Neural crest cell (in vitro differentiated cells): Measurements from ENCODE around the gene PSD4. TPM values are rescaled to one million over a fixed set of nuclear protein-coding genes. Genes with fewer than 3 reads are reported as not detected.

ENCODE experiments used
- DNase-seq: peaks from one replicate; pipeline ENCODE4 v3.0.0; 2021; ENCODE audit warnings: low read depth, mixed read lengths, low spot score
- H3K27ac Mint-ChIP-seq: one replicate; pipeline ENCODE4 v1.8.0; 2021; ENCODE audit warnings: mild to moderate bottlenecking, mixed read lengths; ENCODE audit not compliant: unreplicated experiment
- H3K27me3 Mint-ChIP-seq: 2 replicates; pipeline ENCODE4 v1.8.0; 2021; ENCODE audit warnings: low read depth, mild to moderate bottlenecking, mixed read lengths
- H3K36me3 Mint-ChIP-seq: 2 replicates; pipeline ENCODE4 v1.8.0; 2021; ENCODE audit warnings: low read depth, mild to moderate bottlenecking, mixed read lengths
- H3K4me1 Mint-ChIP-seq: 2 replicates; pipeline ENCODE4 v1.8.0; 2021; ENCODE audit warnings: mixed read lengths
- H3K4me3 Mint-ChIP-seq: one replicate; pipeline ENCODE4 v1.8.0; 2021; ENCODE audit warnings: mild to moderate bottlenecking, mixed read lengths
- H3K9me3 Mint-ChIP-seq: 2 replicates; pipeline ENCODE4 v1.8.0; 2021; ENCODE audit warnings: mixed read lengths
- total RNA-seq: library from RNA; stranded (reverse); gene quantifications from 2 replicates; pipeline ENCODE4 v1.2.1, GENCODE V29; 2021
- TF ChIP-seq, protein P1 (sequence below): fragments of 200-600 bp; sonication (generic); conservative IDR thresholded peaks from 2 replicates; pipeline ENCODE4 v1.5.0; 2021; ENCODE audit warnings: antibody characterized with exemption, mild to moderate bottlenecking

The PSD4 gene
- total RNA-seq, 1 donor from 2014 or later = 2.9 TPM

- H3K4me3 Mint-ChIP-seq = peak overlapping the region; percentile 31
- no peak for DNase-seq
- H3K27ac Mint-ChIP-seq = peak overlapping the region; percentile 75
- TF ChIP-seq, protein P1, sequence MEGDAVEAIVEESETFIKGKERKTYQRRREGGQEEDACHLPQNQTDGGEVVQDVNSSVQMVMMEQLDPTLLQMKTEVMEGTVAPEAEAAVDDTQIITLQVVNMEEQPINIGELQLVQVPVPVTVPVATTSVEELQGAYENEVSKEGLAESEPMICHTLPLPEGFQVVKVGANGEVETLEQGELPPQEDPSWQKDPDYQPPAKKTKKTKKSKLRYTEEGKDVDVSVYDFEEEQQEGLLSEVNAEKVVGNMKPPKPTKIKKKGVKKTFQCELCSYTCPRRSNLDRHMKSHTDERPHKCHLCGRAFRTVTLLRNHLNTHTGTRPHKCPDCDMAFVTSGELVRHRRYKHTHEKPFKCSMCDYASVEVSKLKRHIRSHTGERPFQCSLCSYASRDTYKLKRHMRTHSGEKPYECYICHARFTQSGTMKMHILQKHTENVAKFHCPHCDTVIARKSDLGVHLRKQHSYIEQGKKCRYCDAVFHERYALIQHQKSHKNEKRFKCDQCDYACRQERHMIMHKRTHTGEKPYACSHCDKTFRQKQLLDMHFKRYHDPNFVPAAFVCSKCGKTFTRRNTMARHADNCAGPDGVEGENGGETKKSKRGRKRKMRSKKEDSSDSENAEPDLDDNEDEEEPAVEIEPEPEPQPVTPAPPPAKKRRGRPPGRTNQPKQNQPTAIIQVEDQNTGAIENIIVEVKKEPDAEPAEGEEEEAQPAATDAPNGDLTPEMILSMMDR = no peak
- peaks cover 31% of the 10 kb centered on the region for H3K4me1 Mint-ChIP-seq
- no peaks in the 10 kb centered on the region for H3K27me3 Mint-ChIP-seq
- H3K36me3 Mint-ChIP-seq = no peaks in the 10 kb centered on the region
- H3K9me3 Mint-ChIP-seq = no peaks in the 10 kb centered on the region
Observed at GRCh38 chr2:113225263-113226259, 51.8 kb downstream of the PSD4 start.

DNA sequence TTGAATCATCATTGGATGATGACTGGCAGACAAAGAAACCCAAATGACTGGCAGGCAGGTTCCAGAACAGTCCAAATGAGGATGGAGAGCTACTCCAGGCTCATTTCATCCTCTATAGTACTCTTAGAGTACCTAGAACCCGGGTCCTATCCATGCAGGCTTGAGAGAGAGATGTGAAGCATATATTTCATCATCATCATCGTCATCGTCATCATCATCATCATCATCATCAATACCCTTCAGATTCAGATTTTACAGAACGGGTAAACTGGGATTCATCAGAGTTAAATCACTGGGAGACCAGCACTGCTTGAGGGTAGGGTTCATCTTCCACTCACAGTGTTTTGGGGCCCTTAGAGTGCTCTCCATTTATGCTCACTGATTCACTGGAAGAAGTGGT lies 52.7 kb downstream of the PSD4 start:
- Mint-ChIP-seq H3K4me3 (no peak overlapping the region), H3K27me3 (no peaks in the 10 kb centered on the region), H3K36me3 (no peaks in the 10 kb centered on the region), H3K9me3 (no peaks in the 10 kb centered on the region), H3K27ac (peak overlapping the region; percentile 69), H3K4me1 (peaks cover 27% of the 10 kb centered on the region)
- no peak for DNase-seq
- TF ChIP-seq, protein P1 = no peak

DNA sequence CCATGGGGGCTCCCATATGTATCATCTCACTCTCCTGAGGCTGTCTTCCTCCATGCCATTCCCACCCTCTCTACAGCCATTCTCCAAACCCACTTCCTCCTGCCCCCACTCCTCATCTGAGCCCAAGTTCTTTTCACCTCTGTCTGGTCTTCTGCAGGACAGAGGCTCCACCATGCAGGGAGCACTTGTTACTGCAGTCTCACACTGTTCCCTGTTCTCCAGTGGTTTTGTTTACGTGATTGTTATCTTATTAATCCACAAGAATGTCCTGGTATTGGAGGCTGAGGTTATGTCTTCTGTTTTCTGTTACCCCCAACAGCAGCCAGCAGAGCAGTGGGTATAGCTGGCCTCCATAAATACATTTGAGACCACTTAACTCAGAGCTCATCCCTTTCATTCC lies 53.5 kb downstream of the PSD4 start:
- Mint-ChIP-seq H3K27me3 (no peaks in the 10 kb centered on the region), H3K9me3 (no peaks in the 10 kb centered on the region)

DNA sequence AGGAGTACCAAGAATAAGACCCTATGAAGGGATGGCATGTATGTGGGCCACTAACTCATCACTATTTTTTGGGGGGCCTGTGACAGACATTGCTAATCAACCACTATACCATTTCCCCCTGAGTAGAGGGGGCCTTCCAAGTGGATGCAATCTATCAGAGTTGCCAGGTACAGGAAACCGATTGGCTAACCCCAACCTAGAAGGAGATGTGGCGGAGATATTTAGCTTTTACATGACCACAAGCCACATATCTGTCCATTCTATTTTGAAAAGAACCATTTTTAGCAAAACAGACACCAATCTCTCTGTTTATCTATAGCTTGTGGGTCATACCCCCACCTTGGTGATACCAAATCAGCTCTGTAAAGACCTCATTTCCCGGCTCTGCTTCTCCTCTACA lies 53.9 kb downstream of the PSD4 start:
- Mint-ChIP-seq H3K4me1 (peaks cover 27% of the 10 kb centered on the region), H3K27me3 (no peaks in the 10 kb centered on the region), H3K36me3 (no peaks in the 10 kb centered on the region), H3K27ac (no peak overlapping the region), H3K4me3 (no peak overlapping the region), H3K9me3 (no peaks in the 10 kb centered on the region)
- TF ChIP-seq, protein P1 = no peak
- no peak for DNase-seq

More for the DNA sequence above, 53.5 kb downstream of the PSD4 start:
- no peak for DNase-seq
- TF ChIP-seq, protein P1 = no peak
- Mint-ChIP-seq H3K27ac (no peak overlapping the region), H3K4me3 (no peak overlapping the region), H3K4me1 (peaks cover 27% of the 10 kb centered on the region), H3K36me3 (no peaks in the 10 kb centered on the region)

- peaks cover 27% of the 10 kb centered on the region for H3K4me1 Mint-ChIP-seq
- TF ChIP-seq, protein P1 = no peak
- H3K27ac Mint-ChIP-seq = no peak overlapping the region
- H3K36me3 Mint-ChIP-seq = no peaks in the 10 kb centered on the region
- H3K4me3 Mint-ChIP-seq = no peak overlapping the region
- no peak for DNase-seq
- no peaks in the 10 kb centered on the region for H3K27me3 Mint-ChIP-seq
- H3K9me3 Mint-ChIP-seq = no peaks in the 10 kb centered on the region
Observed at GRCh38 chr2:113228351-113228750, 54.6 kb downstream of the PSD4 start.
